ENCODE measurements around the gene ZNF385A.

The ZNF385A gene, protein sequence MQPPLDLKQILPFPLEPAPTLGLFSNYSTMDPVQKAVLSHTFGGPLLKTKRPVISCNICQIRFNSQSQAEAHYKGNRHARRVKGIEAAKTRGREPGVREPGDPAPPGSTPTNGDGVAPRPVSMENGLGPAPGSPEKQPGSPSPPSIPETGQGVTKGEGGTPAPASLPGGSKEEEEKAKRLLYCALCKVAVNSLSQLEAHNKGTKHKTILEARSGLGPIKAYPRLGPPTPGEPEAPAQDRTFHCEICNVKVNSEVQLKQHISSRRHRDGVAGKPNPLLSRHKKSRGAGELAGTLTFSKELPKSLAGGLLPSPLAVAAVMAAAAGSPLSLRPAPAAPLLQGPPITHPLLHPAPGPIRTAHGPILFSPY

DNA sequence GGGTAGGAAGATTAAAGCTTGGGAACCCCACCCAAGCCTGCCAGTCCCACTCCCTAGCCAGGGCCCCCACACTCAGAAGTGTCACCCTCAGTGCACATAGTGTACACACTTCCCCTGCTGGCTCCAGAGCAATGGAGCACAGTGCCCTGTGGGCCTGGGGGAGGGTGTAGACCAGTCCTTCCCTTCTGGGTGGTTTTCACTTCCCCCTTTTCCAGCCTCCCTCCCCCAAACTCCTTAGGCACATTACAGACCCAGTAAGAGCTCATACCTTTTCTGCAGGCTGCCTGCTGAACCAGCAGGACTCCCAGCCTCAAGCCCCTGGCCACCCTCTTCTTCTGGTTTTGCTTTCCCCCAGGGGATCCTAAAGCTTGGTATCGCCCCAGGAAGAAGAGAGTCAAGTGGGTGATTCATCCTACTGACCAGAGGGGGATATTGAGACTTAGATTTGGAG is at the start of gene ZNF385A:
Gene ZNF385A, minus strand, starts transcription at position 143 of the 451 bp plus-strand sequence. CDS start 219 bp downstream, outside the sequence.
- no peak for DNase-seq (ENCODE audit: low read depth, low spot score)

DNA sequence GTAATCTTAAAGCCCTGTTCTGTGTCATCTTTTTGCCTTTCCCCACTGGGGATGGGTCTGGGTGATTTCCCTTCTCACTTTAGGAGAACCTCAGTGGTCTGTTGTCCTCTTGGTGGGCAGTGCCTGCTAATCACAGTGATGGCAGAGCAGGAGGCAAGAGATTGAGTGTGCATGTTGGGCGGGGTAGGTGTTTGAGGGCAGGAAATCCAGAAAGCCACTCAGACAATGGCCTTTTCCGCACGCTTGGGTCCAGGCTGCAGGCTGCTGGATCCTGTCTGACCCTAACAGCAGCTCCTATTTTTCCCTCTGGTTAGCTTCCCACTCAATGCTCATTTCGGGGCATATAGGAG is 48.3 kb upstream of the ZNF385A start:
- no peak for DNase-seq (ENCODE audit: low read depth, low spot score)

DNA sequence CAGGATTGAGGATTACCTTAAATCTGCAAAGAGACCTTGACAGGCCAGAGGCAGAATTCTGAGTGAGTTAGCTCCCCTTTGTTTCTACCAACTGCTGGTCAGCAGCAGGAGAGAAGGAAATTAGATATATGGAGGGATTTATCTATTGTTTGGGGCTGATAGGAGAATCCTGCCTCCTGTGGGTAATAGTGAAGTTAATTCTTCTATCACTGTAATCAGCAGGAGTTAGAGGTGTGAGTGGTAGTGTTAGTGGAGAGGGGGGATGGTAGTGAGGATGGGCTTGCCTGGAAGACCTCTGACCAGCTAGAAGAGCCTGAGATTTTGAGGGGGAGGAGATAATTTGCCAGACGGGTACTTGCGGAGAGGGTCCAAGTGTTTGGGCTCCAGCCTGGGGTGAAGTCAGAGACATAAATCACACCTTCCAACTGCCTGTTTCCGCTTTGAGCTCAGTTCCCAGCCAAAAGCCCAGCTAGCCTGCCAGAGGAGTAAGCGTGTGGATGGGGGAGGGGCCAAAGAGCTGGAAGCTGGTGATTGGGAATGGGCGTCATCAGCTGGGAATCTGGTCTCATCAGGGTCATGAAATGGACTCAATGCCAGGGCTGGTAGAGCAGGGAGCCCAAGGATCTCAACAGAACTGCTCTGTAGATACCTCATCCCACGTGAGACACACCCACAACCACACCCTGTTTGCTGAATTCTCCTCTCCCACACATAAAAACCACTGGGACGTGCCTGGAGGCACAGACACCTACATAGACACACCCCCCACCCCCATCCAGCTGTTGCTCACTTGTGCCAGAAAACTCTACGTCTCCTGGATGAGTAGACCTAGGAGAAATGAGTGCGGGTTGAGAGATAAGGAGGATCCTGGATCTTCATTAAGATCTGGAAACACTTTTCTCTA is 47.6 kb upstream of the ZNF385A start:
- DNase-seq (ENCODE audit: low read depth, low spot score) = no peak

DNA sequence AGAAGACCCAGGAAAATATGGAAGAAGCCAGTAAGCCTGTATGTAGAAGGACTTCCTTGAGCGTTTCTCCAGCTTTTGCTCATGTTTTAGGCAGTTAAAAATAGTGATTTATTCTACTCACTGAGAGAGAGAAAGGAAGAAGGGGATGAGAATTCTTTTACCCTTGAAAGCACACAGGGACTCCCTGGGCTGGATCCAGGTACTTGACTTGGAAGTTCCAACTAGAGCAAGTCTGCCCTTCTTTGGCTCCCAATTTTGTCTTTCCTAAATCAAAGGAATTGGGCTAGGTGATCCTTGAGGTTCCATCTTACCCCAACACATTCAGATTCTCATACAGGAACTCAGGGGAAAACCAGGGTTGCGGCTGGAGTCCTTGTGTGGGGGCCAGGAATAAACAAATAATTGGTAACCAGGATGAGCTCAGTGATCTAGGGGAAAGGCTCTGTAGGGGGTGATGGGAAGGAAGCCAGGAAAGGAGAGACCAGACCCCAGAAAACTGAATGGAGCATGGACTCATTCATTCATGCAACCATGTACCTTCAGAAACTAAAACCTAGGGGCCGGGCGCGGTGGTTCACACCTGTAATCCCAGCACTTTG is 46.0 kb upstream of the ZNF385A start:
- DNase-seq (ENCODE audit: low read depth, low spot score) = no peak

DNA sequence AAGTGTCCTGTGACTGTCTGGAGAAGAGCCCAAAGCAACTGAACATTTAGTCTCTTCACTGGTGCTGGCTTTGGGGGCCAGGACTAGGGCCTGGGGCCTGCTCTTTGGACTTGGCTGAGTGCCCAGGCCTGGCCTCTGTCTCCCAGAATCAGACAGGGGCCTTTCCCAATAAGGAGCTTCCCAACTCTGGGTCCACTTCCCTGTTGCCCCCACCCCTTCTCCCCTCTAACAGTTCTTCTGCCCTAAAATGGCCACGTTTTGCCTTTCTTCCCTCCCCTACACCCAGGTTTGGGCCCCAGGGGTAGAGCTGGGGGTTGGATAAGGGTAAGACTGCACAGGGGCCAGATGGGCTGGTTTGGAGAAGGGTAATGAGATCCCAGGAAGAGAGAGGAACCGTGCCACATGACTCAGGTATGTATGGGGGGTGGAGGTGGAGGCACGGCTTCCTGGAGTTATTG is 44.5 kb upstream of the ZNF385A start:
- no peak for DNase-seq (ENCODE audit: low read depth, low spot score)

DNA sequence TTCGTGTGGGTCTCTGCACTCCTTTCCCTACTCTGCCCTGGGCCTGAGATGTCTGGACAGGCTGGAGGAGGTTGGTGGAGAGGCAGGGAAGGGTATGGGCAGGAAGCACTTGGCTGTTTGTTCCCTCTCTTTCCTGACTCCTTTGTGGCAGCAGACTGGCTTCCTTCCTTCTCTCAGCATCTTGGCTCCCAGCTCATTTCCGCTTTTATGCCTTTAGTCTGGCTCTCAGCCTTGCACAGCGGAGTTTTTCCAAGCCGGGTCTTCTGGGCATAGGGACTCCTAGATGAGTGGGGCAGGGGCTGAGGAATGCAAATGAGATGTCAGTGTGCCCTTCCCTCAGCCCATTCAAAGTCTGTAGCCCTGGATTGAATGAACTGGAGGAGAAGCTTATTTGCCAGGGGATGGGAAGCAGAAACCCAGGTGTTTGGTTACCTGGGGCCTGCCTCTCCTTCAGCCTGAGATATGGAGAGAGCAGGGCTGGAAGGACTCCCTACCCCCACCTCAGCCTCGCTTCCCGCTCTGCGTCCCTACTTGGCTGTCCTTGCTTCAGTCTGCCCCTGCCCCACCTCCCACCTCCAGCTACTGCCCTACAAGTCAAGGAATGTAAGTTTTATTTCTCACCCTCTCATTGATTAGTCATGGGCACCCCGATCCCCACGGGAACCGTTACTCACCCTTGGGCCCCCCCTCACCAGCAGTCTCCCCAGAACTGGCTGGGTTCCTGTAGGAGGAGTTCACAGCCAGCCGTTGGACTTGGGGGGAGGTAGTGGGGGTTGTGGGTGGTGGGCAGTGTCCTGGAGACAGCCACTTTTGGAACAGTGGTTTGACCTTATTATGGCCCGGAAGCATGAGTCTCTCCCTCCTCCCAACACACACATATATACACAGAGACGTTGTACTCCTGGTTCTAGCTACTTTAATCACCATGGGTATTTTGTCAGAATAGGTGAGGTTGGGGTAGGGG is 43.8 kb upstream of the ZNF385A start:
- no peak for DNase-seq (ENCODE audit: low read depth, low spot score)

DNA sequence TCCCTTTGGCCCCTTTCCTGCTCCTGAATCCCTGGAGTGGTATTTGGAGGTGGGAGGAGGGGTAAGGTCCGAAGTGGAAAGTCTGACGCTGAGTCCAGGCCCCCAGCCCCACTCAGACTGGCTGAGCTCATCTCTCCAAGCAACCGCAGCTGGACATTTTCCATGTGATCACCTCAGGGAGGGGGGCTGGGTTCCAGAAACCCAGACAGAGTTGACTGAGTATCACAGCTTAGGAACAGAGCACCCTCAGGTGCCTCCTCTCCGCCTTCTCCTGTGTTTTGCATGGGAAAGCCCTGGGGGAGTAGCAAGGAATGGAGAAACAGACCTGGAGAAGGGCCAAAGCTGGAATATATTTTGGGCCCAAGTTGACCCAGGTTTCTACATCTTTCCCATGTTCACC is 42.6 kb upstream of the ZNF385A start:
- no peak for DNase-seq (ENCODE audit: low read depth, low spot score)

DNA sequence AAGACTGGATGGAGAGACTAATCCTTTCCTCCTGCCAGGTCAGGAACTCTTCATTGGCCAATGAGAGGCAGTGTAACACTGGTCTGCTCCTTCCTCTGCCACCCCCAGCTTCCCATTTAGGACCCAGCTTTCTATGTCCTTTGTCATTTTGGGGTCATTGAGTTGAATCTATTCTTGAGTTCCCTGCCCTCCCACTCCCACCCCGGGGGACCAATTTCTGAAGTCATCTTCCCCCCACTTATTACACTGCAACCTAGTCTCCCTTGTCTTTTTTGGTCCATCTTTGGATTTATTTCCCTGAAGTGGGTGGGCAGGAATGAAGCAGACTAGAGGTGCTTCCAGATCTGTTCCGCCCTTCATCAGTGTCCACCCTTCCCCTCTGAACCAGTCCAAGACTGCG is 42.2 kb upstream of the ZNF385A start:
- no peak for DNase-seq (ENCODE audit: low read depth, low spot score)

DNA sequence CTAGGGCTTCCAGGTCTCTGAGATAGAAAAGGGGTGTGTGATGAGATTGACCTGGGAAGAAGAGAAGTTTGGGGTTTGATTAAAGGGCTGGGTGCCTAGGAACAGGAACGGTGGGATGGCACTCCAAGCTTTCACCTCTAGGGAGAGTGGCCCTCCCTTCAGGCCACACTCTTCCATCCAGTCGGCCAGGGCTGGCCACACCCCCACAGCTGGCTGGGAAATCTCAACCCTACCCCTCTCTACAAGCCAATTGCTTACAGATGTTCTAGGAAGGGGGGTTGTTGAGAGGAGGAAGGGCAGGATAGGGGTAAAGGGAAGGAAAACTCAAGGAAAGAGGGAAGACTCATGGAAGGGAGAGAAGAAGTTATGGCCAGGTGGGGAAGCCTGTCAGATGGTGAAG is 41.2 kb upstream of the ZNF385A start:
- no peak for DNase-seq (ENCODE audit: low read depth, low spot score)

DNA sequence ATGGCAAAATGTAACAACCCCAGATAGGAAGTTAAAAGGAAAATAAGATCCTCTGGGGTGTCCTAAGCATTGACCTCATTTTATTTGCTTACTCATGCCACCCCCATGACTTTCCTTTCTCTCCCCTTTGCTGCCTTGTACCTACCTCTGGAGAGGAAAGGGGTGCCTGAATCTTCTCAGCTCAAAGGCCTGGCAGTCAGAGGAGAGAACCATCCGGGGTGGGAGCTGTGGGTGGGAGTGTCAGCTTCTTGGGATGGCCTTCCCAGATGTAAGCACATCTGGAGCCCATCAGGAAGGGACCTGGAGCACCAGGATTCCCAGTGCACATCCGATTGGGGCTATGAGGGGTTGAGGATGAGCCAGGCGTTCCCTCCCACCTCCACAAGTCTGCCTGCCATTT is 39.7 kb upstream of the ZNF385A start:
- no peak for DNase-seq (ENCODE audit: low read depth, low spot score)

DNA sequence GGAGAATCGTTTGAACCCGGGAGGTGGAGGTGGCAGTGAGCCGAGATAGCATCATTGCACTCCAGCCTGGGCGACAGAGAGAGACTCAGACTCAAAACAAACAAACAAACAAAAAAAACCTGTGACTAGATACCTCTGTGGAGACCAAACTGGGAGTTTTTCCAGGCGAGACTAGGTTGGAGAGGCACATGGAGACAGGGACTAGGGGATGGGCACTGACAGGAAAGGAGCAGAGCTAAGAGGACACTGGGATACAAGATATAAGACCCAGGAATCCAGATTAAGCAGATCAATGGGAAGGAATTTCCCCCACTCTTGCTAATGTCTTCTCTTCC is 39.2 kb upstream of the ZNF385A start:
- DNase-seq (ENCODE audit: low read depth, low spot score) = no peak

DNA sequence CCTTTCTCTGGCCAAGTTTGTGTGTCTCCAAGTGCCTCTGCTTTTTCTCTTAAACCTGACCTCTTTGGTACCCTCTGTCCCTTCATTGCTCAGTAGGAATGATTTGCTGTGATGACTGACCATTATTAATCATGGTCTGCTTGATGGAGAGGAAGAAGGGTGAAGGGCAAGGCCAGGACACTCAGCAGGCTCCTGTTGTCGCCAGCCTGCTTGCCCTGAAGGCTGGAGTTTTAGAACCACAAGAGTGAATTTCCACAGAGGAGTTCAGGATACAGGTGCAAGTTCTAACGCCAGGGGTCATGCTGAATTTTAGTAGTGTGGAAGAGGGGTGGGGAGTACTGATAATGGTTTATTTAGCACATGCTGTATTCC is 37.3 kb upstream of the ZNF385A start:
- DNase-seq (ENCODE audit: low read depth, low spot score) = no peak

DNA sequence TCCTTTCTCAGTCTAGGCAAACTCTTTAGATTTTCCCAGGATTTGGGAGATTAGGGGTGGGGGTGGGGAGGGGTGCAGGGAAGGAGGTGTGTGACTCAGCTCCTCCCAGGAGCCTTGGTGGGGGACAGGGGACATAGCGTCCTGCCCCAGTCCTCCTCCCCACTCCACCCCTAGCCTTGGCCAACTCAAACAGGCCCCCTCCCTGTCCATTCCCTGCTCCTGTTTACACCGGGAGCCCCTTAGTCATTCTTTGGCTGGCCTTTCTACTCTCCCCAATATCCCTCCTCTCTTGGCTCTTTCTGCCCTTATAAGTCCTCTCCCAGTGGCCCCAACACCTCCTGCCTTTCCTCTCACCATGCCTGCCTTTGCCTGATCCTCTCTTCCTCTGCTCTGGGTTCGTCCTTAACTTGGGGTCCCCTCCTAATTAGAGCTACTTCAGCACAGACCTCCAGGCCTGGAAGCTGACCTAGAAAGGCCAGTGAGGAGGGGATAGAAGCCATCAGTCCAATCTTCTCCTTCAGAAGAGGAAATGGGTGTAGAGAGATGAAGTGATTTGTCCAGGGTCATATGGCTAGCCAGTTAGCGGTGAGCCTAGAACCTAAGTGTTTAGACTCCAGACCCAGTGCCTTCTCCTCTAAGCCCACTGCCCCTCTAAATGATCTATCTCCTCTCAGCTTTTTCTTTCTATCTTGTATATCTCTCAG is 36.8 kb upstream of the ZNF385A start:
- DNase-seq (ENCODE audit: low read depth, low spot score) = no peak

DNA sequence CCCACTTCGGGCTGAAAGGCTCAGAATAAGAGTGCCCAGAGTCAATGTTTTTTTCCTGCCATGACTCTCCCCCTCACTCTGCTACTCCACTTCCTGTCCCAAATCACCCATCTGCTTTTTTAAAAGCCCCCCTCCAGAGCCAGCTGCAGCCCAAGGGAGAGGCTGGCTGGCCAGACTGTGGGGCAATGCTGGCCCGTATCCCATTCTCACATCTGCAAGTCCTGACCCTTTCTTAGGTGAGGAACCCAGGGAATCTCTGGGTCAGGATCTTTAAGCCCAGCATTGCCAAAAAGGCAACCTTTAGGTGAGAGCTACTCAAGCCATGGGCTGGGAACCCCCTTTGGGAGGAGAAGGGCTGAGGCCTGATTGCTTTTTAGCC is 36.2 kb upstream of the ZNF385A start:
- DNase-seq (ENCODE audit: low read depth, low spot score) = no peak

DNA sequence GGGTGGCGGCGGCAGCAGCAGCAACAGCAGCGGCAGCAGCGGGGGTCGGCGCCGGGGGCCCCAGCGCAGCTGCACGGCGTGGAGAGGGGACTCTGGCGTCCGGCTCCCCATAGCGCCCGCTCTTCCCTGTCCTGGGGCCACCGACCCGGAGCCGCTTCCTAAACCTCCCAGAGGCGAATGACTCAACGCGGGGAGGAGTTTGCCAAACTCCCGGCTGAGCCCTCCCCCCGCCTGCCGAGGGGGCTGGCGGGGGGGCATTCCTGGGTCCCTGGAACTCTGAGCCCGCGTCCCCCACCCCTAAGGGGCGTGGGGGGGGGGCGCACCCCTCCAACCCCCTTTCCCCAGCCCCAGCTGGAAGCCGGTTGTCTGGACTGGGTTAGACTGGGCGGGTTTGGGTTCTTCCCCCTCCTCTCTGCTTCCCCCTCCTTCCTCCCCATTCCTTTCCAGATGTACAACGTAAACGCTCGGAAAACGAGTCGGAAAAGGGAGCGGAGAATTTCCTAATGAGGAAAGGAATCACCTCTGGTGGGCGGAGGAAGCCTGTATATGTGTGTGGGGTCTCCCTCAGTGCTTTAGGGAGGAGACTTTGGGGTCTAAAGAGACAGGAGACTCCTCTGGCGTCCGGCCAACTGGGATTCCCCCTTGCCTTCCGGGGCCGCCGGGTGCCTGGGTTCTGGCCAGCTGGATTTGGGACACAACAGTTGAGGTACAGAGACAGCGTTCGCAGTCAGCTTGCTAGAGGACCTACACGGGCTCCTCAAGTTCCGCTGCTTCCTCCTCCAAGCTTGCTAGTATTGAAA is 34.8 kb upstream of the ZNF385A start, which contains the start of gene ITGA5:
Gene ITGA5, minus strand, starts transcription at position 179 of the 800 bp plus-strand sequence. Its CDS starts 68 bp downstream, at position 111.
- no peak for DNase-seq (ENCODE audit: low read depth, low spot score)

DNA sequence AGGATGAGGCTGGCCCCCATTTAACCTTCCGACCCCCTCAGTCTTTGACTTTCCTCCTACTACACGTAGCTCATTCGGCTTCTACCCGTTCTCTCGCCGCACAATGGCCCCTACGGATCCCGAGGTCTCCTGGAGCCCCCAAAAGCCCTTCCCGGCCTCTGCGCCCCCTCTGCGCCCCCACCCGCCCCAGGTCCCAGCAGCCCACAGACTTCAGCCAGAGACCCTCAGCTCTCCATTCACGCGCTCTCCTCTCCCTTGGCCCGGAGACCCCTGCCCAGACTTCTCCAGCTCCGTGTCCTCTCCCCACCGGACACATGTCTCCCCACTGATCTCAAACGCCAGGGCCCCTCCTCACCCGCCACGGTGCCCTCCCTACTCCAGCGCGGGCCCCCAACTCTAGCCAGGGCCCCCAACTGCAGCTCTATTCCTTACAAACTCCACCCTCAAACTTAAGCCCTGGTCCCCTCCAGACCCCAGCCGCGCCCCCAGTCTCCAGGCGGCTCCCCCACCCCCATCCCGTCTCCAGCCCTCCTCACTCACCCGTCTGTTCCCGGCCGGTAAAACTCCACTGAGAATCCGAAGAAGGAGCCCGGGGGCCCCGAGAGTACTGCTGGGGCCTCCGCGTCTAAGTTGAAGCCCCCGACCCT is 34.0 kb upstream of the ZNF385A start:
- no peak for DNase-seq (ENCODE audit: low read depth, low spot score)

DNA sequence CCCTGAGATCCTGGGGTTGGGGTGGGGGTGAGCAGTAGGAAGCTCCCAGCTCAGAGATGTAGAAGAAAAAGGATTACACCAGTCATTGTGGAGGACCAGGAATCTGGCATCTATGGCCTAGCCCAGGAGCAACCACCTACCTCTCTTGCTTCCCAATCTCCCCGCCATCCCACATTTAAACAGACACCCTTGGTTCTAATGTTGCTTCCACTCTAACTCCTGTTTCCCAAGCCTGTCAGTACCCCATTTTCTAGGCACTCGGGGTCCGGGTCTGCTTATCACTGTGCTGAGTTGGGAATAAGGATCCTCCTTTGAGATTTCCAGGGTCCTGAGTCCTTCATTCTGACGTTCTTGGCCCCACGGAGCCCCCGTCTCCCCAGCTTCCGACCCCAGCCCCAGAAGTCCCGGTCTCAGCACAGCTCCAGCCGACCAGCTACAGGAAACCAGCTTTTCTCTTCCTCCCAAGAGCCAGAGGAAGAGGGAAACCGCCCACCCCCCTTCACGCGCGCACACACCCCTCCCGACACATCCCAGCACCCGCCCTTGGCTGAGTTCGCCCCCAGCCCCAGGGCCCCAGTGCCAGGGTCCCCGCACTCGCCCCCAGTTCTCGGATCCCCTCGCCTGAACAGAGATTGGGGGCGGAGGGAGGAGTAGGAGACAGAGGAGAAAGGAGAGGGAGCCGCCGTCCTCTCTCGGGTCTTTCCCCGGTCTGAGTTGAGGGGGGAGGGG is 33.3 kb upstream of the ZNF385A start:
- no peak for DNase-seq (ENCODE audit: low read depth, low spot score)
